ENCODE measurements around the gene EEF1AKMT4. TPM values are rescaled to one million over a fixed set of nuclear protein-coding genes. Genes with fewer than 3 reads are reported as not detected.

EEF1AKMT4 gene
- total RNA-seq (1.2 and 2.3 TPM in 2 replicates), polyA plus RNA-seq (2.1 and 2.3 TPM in 2 replicates), polyA minus RNA-seq (ENCODE audit: low replicate concordance) (5.7 and 7.0 TPM in 2 replicates)
- polyA plus RNA-seq (2012): 2.8 and 3.2 TPM in 2 replicates

DNA sequence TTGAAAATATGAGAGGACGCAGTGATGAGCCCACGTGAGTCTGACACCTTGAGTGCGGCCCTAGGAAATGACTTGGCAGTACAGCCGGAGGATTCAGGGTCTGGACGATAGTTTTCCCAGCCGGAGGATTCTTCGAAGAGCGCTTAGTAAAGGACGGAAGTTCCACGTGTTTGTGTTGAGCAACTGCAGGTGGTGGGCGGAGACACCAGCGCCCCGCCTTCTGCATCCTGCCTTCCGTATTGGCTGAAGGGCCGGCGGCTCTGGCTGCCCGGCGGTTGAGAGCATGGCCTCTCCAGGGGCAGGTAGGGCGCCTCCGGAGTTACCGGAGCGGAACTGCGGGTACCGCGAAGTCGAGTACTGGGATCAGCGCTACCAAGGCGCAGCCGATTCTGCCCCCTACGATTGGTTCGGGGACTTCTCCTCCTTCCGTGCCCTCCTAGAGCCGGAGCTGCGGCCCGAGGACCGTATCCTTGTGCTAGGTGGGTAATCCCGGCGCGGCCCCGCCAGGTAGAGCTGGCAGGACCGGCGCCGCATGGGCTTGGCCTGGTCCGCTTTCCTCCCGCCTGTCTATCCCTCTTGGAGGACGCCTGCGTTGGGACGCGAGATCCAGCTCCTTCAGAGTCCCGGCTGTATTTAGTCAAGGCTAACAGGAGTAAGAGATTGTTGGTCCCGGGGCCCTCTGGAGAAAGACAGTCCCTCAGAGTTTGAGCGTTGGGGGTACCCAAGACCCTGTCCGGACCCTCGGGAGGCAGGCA is at the start of gene EEF1AKMT4:
TSS of gene EEF1AKMT4 (plus strand) at position 261 of the 755 bp plus-strand sequence. CDS start at position 284, 23 bp downstream.
- peak within 1 kb of the TSS; percentile 79 to 100 (median 90) for H3K4me3 ChIP-seq (replicated peaks in 1 of 4; ENCODE audit: control extremely low read depth in 1 of 4, insufficient read depth in 1 of 4, low read depth in 3 of 4, low read length in 4 of 4)
- TF ChIP-seq CTCF (conservative IDR thresholded peaks at IDR 0.05 in 1 of 2, IDR thresholded peaks at IDR 0.05 in 1 of 2; ENCODE audit: low read depth in 1 of 2, low read length in 2 of 2) (peak; percentile 4 to 41), EZH2 (IDR thresholded peaks at IDR 0.05; ENCODE audit: low read length, missing control alignments) (no peak)
- H3K9ac ChIP-seq (ENCODE audit: insufficient read depth, low read length): peak within 1 kb of the TSS; percentile 70
- peak within 1 kb of the TSS; percentile 98 for H2AFZ ChIP-seq (ENCODE audit: low read length)
- H3K4me1 ChIP-seq (ENCODE audit: control insufficient read depth, extremely low read depth, insufficient read depth, low read length): no peaks in the 10 kb centered on the region
- H3K36me3 ChIP-seq (ENCODE audit: control insufficient read depth, insufficient read depth, low read length): peaks cover 6% of the 10 kb centered on the region
- peak; percentile 98 for DNase-seq (ENCODE audit: low read depth in 2 of 2)
- H4K20me1 ChIP-seq (ENCODE audit: control insufficient read depth, extremely low read depth, insufficient read depth, low read length): no peaks in the 10 kb centered on the region
- peak within 1 kb of the TSS; percentile 100 for H3K4me2 ChIP-seq (ENCODE audit: extremely low read depth, insufficient read depth, low read length)
- no peaks in the 10 kb centered on the region for H3K9me3 ChIP-seq (ENCODE audit: control insufficient read depth, insufficient read depth, low read depth, low read length)
- no peaks in the 10 kb centered on the region for H3K27me3 ChIP-seq (ENCODE audit: control insufficient read depth, insufficient read depth, low read length)
- peak within 1 kb of the TSS; percentile 92 for H3K27ac ChIP-seq (ENCODE audit: insufficient read depth, low read length)
- H3K79me2 ChIP-seq (ENCODE audit: control insufficient read depth, insufficient read depth, low read length): peaks cover 13% of the 10 kb centered on the region

GRCh38 chr3:184200825-184201224 is 48.6 kb upstream of the EEF1AKMT4 start:
- no peaks in the 10 kb centered on the region for H4K20me1 ChIP-seq (ENCODE audit: control insufficient read depth, extremely low read depth, insufficient read depth, low read length)
- no peak for DNase-seq (ENCODE audit: low read depth in 2 of 2)
- no peak for TF ChIP-seq EZH2 (IDR thresholded peaks at IDR 0.05; ENCODE audit: low read length, missing control alignments)
- no peak for TF ChIP-seq CTCF (conservative IDR thresholded peaks at IDR 0.05 in 1 of 2, IDR thresholded peaks at IDR 0.05 in 1 of 2; ENCODE audit: low read depth in 1 of 2, low read length in 2 of 2)
- no peaks in the 10 kb centered on the region for H3K36me3 ChIP-seq (ENCODE audit: control insufficient read depth, insufficient read depth, low read length)
- no peak overlapping the region for H3K9ac ChIP-seq (ENCODE audit: insufficient read depth, low read length)
- no peak overlapping the region for H3K4me2 ChIP-seq (ENCODE audit: extremely low read depth, insufficient read depth, low read length)
- H2AFZ ChIP-seq (ENCODE audit: low read length): no peak overlapping the region
- H3K27me3 ChIP-seq (ENCODE audit: control insufficient read depth, insufficient read depth, low read length): peaks cover 3% of the 10 kb centered on the region
- H3K9me3 ChIP-seq (ENCODE audit: control insufficient read depth, insufficient read depth, low read depth, low read length): no peaks in the 10 kb centered on the region
- no peak overlapping the region for H3K27ac ChIP-seq (ENCODE audit: insufficient read depth, low read length)
- H3K4me3 ChIP-seq (replicated peaks in 1 of 4; ENCODE audit: control extremely low read depth in 1 of 4, insufficient read depth in 1 of 4, low read depth in 3 of 4, low read length in 4 of 4): no peak overlapping the region
- no peaks in the 10 kb centered on the region for H3K4me1 ChIP-seq (ENCODE audit: control insufficient read depth, extremely low read depth, insufficient read depth, low read length)
- no peaks in the 10 kb centered on the region for H3K79me2 ChIP-seq (ENCODE audit: control insufficient read depth, insufficient read depth, low read length)

DNA sequence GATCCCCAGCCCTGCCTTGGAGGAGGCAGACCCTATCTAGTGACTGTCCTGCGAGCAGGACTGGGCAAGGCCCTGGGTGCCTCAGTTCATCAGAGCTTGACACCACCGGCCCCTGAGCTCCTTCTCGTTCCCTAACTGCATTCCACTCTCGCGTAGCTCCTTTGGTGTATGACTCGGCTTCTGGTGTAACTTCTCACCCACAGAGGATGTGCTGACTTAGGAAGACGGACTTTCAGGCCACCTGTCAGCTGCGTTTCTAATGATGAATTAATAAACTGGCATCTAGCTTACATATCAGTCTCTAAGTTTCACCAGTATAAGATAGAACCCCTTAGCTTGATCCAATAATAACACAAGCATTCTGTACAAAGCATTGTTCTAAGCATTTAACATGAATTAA is 45.9 kb upstream of the EEF1AKMT4 start:
- H3K27ac ChIP-seq (ENCODE audit: insufficient read depth, low read length): no peak overlapping the region
- TF ChIP-seq CTCF (conservative IDR thresholded peaks at IDR 0.05 in 1 of 2, IDR thresholded peaks at IDR 0.05 in 1 of 2; ENCODE audit: low read depth in 1 of 2, low read length in 2 of 2): no peak
- TF ChIP-seq EZH2 (IDR thresholded peaks at IDR 0.05; ENCODE audit: low read length, missing control alignments): no peak
- H4K20me1 ChIP-seq (ENCODE audit: control insufficient read depth, extremely low read depth, insufficient read depth, low read length): no peaks in the 10 kb centered on the region
- no peak for DNase-seq (ENCODE audit: low read depth in 2 of 2)
- no peak overlapping the region for H3K4me2 ChIP-seq (ENCODE audit: extremely low read depth, insufficient read depth, low read length)
- H3K4me1 ChIP-seq (ENCODE audit: control insufficient read depth, extremely low read depth, insufficient read depth, low read length): no peaks in the 10 kb centered on the region
- no peaks in the 10 kb centered on the region for H3K36me3 ChIP-seq (ENCODE audit: control insufficient read depth, insufficient read depth, low read length)
- H3K27me3 ChIP-seq (ENCODE audit: control insufficient read depth, insufficient read depth, low read length): peaks cover 7% of the 10 kb centered on the region
- no peaks in the 10 kb centered on the region for H3K9me3 ChIP-seq (ENCODE audit: control insufficient read depth, insufficient read depth, low read depth, low read length)
- H3K4me3 ChIP-seq (replicated peaks in 1 of 4; ENCODE audit: control extremely low read depth in 1 of 4, insufficient read depth in 1 of 4, low read depth in 3 of 4, low read length in 4 of 4): no peak overlapping the region
- no peak overlapping the region for H2AFZ ChIP-seq (ENCODE audit: low read length)
- no peak overlapping the region for H3K9ac ChIP-seq (ENCODE audit: insufficient read depth, low read length)
- no peaks in the 10 kb centered on the region for H3K79me2 ChIP-seq (ENCODE audit: control insufficient read depth, insufficient read depth, low read length)
